Loucy (cell line): ENCODE results near the gene SDF4.

Experiments
- H2AFZ ChIP-seq: fragments of 200-600 bp; sonication (generic); 2 replicates; pipeline ENCODE4 v1.6.0; 2016; ENCODE audit warnings: antibody characterized with exemption, mild to moderate bottlenecking, low read length, moderate library complexity
- H3F3A ChIP-seq: fragments of 200-600 bp; 2 replicates; pipeline ENCODE4 v1.6.0; 2016; ENCODE audit warnings: antibody characterized with exemption, low read depth, mild to moderate bottlenecking
- H3K27me3 ChIP-seq: fragments of 200-600 bp; sonication (generic); 2 replicates; pipeline ENCODE4 v1.6.1; 2014; ENCODE audit warnings: low read length, mild to moderate bottlenecking; ENCODE audit not compliant: insufficient read depth, poor library complexity, severe bottlenecking
- H3K36me3 ChIP-seq: fragments of 200-600 bp; sonication (generic); 2 replicates; pipeline ENCODE4 v1.6.1; 2016; ENCODE audit warnings: low read length; ENCODE audit not compliant: insufficient read depth
- H3K4me1 ChIP-seq: fragments of 200-600 bp; sonication (generic); 2 replicates; pipeline ENCODE4 v1.5.1; 2014; ENCODE audit warnings: low read length, mild to moderate bottlenecking; ENCODE audit not compliant: insufficient read depth, poor library complexity, severe bottlenecking
- H3K4me2 ChIP-seq: fragments of 200-600 bp; sonication (generic); 2 replicates; pipeline ENCODE4 v1.6.0; 2014; ENCODE audit warnings: antibody characterized with exemption, low read length, low read depth, mild to moderate bottlenecking; ENCODE audit not compliant: poor library complexity, severe bottlenecking
- H3K4me3 ChIP-seq: fragments of 200-600 bp; sonication (generic); 2 replicates; pipeline ENCODE4 v1.5.1; 2014; ENCODE audit warnings: low read length, mild to moderate bottlenecking, mixed read lengths; ENCODE audit not compliant: poor library complexity, severe bottlenecking
- H3K79me2 ChIP-seq: fragments of 200-600 bp; sonication (generic); 2 replicates; pipeline ENCODE4 v1.6.1; 2014; ENCODE audit warnings: low read length; ENCODE audit not compliant: insufficient read depth
- H3K9ac ChIP-seq: fragments of 200-600 bp; sonication (generic); 2 replicates; pipeline ENCODE4 v1.6.0; 2014; ENCODE audit warnings: mild to moderate bottlenecking, low read depth, low read length, moderate library complexity; ENCODE audit not compliant: poor library complexity, severe bottlenecking
- H3K9me2 ChIP-seq: fragments of 200-600 bp; sonication (generic); replicated peaks from 2 replicates; pipeline ENCODE4 v1.6.1; 2016; ENCODE audit warnings: low read depth, low read length, mixed read lengths
- H3K9me3 ChIP-seq: fragments of 200-600 bp; sonication (generic); 2 replicates; pipeline ENCODE4 v1.6.1; 2014; ENCODE audit warnings: mild to moderate bottlenecking, antibody characterized with exemption, low read length, low read depth; ENCODE audit not compliant: insufficient read depth
- H4K20me1 ChIP-seq: fragments of 200-600 bp; sonication (generic); 2 replicates; pipeline ENCODE4 v1.6.0; 2014; ENCODE audit warnings: antibody characterized with exemption, low read length, mild to moderate bottlenecking; ENCODE audit not compliant: insufficient read depth, poor library complexity, severe bottlenecking
- EZH2phosphoT487 ChIP-seq: fragments of 200-600 bp; IDR thresholded peaks from 2 replicates; pipeline ENCODE4 v1.6.1; 2018; ENCODE audit warnings: antibody characterized with exemption, mild to moderate bottlenecking, moderate library complexity, borderline replicate concordance
- TF ChIP-seq, protein P1 (sequence below): fragments of 200-600 bp; sonication (generic); conservative IDR thresholded peaks from 2 replicates; pipeline ENCODE4 v1.5.1; 2014; ENCODE audit warnings: mild to moderate bottlenecking, antibody characterized with exemption, low read length

The SDF4 gene

DNA sequence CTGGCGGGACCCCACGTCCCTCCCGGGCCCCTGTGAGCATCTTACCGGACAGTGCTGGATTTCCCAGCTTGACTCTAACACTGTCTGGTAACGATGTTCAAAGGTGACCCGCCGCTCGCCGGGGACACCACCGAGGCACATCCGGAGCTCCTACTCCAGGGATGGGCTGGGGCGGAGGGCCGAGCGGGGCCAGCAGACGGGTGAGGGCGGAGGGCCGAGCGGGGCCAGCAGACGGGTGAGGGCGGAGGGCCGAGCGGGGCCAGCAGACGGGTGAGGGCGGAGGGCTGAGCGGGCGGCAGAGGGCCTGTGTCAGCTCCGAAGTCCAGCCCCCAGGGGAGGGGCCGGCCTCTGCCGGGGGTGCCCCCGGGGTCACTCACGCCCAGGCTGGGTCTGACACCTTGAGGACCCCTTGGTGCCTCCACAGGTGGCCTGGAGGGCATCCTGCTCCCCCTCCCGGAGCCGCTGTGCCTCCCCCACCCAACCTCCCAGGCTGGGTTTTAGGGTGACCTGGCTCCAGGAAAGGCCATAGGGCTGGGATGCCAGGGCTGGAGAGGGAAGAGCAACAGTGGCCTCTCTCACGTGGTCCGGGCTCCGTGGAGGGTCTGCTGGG, 63.9 kb downstream of the SDF4 start:
- no peak for TF ChIP-seq EZH2phosphoT487
- TF ChIP-seq, protein P1, sequence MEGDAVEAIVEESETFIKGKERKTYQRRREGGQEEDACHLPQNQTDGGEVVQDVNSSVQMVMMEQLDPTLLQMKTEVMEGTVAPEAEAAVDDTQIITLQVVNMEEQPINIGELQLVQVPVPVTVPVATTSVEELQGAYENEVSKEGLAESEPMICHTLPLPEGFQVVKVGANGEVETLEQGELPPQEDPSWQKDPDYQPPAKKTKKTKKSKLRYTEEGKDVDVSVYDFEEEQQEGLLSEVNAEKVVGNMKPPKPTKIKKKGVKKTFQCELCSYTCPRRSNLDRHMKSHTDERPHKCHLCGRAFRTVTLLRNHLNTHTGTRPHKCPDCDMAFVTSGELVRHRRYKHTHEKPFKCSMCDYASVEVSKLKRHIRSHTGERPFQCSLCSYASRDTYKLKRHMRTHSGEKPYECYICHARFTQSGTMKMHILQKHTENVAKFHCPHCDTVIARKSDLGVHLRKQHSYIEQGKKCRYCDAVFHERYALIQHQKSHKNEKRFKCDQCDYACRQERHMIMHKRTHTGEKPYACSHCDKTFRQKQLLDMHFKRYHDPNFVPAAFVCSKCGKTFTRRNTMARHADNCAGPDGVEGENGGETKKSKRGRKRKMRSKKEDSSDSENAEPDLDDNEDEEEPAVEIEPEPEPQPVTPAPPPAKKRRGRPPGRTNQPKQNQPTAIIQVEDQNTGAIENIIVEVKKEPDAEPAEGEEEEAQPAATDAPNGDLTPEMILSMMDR: no peak
- Histone ChIP-seq H3K9me3 (no peaks in the 10 kb centered on the region), H3K4me3 (no peak overlapping the region), H3K4me2 (no peak overlapping the region), H4K20me1 (no peaks in the 10 kb centered on the region), H3K9me2 (no peaks in the 10 kb centered on the region), H3K9ac (no peak overlapping the region), H3K79me2 (no peaks in the 10 kb centered on the region), H3F3A (no peaks in the 10 kb centered on the region), H3K27me3 (no peaks in the 10 kb centered on the region), H3K36me3 (no peaks in the 10 kb centered on the region), H3K4me1 (peaks cover 4% of the 10 kb centered on the region), H2AFZ (no peak overlapping the region)

DNA sequence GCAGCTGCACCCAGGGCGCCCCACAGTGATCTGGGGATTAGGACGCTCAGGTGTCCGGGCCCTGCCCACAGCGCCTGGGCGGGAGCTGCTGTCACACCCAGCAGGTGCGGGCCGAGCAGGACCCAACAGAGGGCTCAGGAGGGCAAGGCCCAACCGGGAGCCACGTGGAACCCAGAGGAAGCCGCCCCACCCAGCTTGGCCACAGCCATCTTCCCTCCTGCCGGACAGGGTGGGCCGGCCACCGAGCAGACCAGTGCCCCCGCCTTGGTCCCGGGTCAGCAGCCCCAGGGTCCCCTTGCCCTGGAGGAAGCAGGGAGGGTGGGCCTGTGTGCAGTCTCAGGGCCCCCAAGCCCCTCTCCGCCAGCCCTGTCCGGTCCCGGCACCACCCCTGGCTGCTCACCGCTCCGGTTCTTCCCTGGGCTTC, 64.4 kb downstream of the SDF4 start:
- H3K9ac ChIP-seq: no peak overlapping the region
- TF ChIP-seq, protein P1: no peak
- TF ChIP-seq EZH2phosphoT487: no peak
- no peak overlapping the region for H3K4me2 ChIP-seq
- no peak overlapping the region for H3K4me3 ChIP-seq
- H3K9me3 ChIP-seq: no peaks in the 10 kb centered on the region
- H3K4me1 ChIP-seq: peaks cover 4% of the 10 kb centered on the region
- H3K79me2 ChIP-seq: no peaks in the 10 kb centered on the region
- no peaks in the 10 kb centered on the region for H3F3A ChIP-seq
- H3K27me3 ChIP-seq: no peaks in the 10 kb centered on the region
- H4K20me1 ChIP-seq: no peaks in the 10 kb centered on the region
- H3K36me3 ChIP-seq: no peaks in the 10 kb centered on the region
- no peak overlapping the region for H2AFZ ChIP-seq
- H3K9me2 ChIP-seq: no peaks in the 10 kb centered on the region
